Fibroblast of skin of right quadriceps (primary cell): Measurements from ENCODE around the gene EYA4.
A peak's percentile ranks its signal among the peaks of the same experiment; 100 is the strongest.

Experiments
- DNase-seq: peaks from one replicate; pipeline ENCODE4 v3.0.0-alpha.2; 2013

EYA4 gene

GRCh38 chr6:133289733-133290306 is 48.7 kb downstream of the EYA4 start:
- DNase-seq, result no peak

- no peak for DNase-seq
These were observed 49.8 kb downstream of the EYA4 start for GRCh38 chr6:133290930-133291329.

GRCh38 chr6:133291671-133292070 is 50.5 kb downstream of the EYA4 start:
- no peak for DNase-seq

GRCh38 chr6:133297657-133298056 is 56.5 kb downstream of the EYA4 start:
- no peak for DNase-seq

- no peak for DNase-seq
These were observed 57.2 kb downstream of the EYA4 start for GRCh38 chr6:133298335-133298734.

- no peak for DNase-seq
These were observed 57.6 kb downstream of the EYA4 start for GRCh38 chr6:133298801-133299200.

GRCh38 chr6:133300896-133301295 is 59.7 kb downstream of the EYA4 start:
- no peak for DNase-seq

GRCh38 chr6:133301835-133302234 is 60.7 kb downstream of the EYA4 start:
- no peak for DNase-seq

- DNase-seq, result no peak
These were observed 65.8 kb downstream of the EYA4 start for GRCh38 chr6:133306931-133307330.

- no peak for DNase-seq
These were observed 68.4 kb downstream of the EYA4 start for GRCh38 chr6:133309579-133309978.

- DNase-seq, result no peak
These were observed 70.8 kb downstream of the EYA4 start for GRCh38 chr6:133312006-133312405.

GRCh38 chr6:133313068-133313467 is 71.9 kb downstream of the EYA4 start:
- no peak for DNase-seq

GRCh38 chr6:133314947-133315346 is 73.8 kb downstream of the EYA4 start:
- DNase-seq, result no peak

GRCh38 chr6:133315811-133316210 is 74.7 kb downstream of the EYA4 start:
- DNase-seq, result no peak

GRCh38 chr6:133317704-133318103 is 76.5 kb downstream of the EYA4 start:
- no peak for DNase-seq

- no peak for DNase-seq
These were observed 85.4 kb downstream of the EYA4 start for GRCh38 chr6:133326584-133326983.

- DNase-seq, result no peak
These were observed 92.7 kb downstream of the EYA4 start for GRCh38 chr6:133333852-133334251.

- DNase-seq, result peak; percentile 8
These were observed 96.2 kb downstream of the EYA4 start for GRCh38 chr6:133337308-133337707.

- DNase-seq, result no peak
These were observed 98.6 kb downstream of the EYA4 start for GRCh38 chr6:133339543-133340384.

- peak; percentile 10 for DNase-seq
These were observed 99.4 kb downstream of the EYA4 start for GRCh38 chr6:133340557-133340956.

- DNase-seq, result peak; percentile 38
These were observed 100.5 kb downstream of the EYA4 start for GRCh38 chr6:133341607-133342158.

- DNase-seq, result no peak
These were observed 102.1 kb downstream of the EYA4 start for GRCh38 chr6:133343220-133343619.

GRCh38 chr6:133348846-133349245 is 107.7 kb downstream of the EYA4 start:
- no peak for DNase-seq

- no peak for DNase-seq
These were observed 109.8 kb downstream of the EYA4 start for GRCh38 chr6:133350928-133351327.
